PFSK-1 (cell line): ENCODE results near the gene MTUS2.

Source experiments
- POLR2AphosphoS5 ChIP-seq: IDR thresholded peaks from 2 replicates; pipeline ENCODE4 v1.6.1; 2012; ENCODE audit warnings: low read depth, mild to moderate bottlenecking, control low read depth, low read length, moderate library complexity
- TF ChIP-seq, protein P1 (sequence below), 2 experiments: IDR thresholded peaks; 2 replicates each; pipeline versions ENCODE4 v1.6.1 to v1.8.0; 2011 to 2012; ENCODE audit warnings: low read depth in 2 of 2, low read length in 2 of 2, control low read depth in 1 of 2, inconsistent platforms in 1 of 2, mild to moderate bottlenecking in 1 of 2, moderate library complexity in 1 of 2; ENCODE audit not compliant: insufficient read depth in 1 of 2

- TF ChIP-seq POLR2AphosphoS5, result no peak
- TF ChIP-seq, protein P1, sequence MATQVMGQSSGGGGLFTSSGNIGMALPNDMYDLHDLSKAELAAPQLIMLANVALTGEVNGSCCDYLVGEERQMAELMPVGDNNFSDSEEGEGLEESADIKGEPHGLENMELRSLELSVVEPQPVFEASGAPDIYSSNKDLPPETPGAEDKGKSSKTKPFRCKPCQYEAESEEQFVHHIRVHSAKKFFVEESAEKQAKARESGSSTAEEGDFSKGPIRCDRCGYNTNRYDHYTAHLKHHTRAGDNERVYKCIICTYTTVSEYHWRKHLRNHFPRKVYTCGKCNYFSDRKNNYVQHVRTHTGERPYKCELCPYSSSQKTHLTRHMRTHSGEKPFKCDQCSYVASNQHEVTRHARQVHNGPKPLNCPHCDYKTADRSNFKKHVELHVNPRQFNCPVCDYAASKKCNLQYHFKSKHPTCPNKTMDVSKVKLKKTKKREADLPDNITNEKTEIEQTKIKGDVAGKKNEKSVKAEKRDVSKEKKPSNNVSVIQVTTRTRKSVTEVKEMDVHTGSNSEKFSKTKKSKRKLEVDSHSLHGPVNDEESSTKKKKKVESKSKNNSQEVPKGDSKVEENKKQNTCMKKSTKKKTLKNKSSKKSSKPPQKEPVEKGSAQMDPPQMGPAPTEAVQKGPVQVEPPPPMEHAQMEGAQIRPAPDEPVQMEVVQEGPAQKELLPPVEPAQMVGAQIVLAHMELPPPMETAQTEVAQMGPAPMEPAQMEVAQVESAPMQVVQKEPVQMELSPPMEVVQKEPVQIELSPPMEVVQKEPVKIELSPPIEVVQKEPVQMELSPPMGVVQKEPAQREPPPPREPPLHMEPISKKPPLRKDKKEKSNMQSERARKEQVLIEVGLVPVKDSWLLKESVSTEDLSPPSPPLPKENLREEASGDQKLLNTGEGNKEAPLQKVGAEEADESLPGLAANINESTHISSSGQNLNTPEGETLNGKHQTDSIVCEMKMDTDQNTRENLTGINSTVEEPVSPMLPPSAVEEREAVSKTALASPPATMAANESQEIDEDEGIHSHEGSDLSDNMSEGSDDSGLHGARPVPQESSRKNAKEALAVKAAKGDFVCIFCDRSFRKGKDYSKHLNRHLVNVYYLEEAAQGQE (IDR thresholded peaks at IDR 0.05; ENCODE audit: insufficient read depth in 1 of 2, low read depth in 2 of 2, low read length in 2 of 2), result no peak
These were observed 726.5 kb downstream of the MTUS2 start for GRCh38 chr13:29546662-29547061.
